NCI-H2029 treated with DMSO at 0.1 percent for 48 hours (cell line): ENCODE data around the gene DDR1.

Experiments
- DNase-seq: peaks from one replicate; lab custom pipeline; 2025; lab: John Stamatoyannopoulos, UW

DDR1 gene

DNA sequence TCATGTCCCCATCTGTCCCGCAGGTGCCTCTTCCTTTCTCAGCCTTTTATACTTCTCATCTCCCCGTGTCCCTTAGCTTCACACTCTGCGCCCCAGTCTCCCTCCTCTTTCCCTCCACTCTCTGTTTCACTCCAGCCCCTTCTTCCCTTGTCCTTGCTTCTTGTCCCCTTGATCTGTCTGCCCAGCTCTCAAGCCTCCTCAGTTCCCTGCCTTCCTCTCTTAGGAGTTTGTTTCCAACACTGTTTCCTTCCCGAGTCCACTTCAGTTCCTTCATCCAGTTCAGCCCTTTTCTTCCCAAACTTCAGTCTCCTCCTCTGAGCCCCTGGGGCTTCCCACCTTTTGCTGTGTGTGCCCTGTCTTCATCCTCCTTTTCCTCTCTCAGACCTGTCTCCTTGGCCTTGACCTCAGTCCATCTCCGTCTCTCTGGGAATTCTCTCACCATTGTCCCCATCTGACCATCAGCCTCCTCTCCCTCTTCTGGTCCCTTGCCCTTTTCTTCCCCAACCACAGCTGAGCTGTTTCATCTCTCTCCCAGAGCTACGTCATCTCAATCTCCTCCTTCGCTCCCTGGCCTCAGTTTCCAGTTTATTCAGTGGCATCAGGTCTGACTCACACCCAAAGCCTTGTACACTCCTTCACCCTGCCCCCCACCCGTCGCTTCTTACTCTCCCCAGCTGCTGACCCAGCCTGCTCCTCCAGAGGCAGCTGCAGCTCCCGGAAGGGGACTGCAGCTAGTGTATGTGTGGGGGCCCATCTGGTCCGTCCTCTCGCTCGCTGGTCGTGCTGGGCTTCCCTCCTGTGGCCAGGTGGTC lies 2.7 kb upstream of the DDR1 start:
- no peak for DNase-seq

DNA sequence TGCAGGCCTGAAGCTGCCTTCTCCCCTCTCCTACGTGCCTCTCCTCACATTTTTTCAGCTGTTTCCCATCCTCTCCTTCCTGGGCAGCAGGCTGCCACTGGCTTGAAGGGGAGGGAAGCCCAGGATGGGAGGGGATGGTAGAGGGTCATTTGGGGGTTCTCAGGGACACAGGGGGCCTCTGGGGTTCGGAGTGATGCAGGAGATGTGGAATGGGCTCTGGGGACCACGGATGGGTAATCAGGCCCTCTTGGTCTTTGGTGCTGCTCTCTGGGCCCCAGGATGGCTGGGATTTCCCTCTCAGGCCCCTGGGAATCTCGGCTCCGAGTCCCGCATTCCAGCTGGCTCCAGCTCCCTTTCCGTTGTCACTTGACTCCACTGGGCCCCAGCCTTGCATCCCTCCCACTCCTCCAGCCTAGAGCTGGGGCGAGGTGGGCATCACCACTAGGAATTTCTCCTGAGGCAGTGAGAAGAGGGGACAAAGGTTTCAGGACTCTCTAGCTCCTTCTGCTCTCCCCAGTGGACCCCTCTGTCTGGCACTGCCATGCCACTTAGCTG lies 2.0 kb upstream of the DDR1 start:
- no peak for DNase-seq

DNA sequence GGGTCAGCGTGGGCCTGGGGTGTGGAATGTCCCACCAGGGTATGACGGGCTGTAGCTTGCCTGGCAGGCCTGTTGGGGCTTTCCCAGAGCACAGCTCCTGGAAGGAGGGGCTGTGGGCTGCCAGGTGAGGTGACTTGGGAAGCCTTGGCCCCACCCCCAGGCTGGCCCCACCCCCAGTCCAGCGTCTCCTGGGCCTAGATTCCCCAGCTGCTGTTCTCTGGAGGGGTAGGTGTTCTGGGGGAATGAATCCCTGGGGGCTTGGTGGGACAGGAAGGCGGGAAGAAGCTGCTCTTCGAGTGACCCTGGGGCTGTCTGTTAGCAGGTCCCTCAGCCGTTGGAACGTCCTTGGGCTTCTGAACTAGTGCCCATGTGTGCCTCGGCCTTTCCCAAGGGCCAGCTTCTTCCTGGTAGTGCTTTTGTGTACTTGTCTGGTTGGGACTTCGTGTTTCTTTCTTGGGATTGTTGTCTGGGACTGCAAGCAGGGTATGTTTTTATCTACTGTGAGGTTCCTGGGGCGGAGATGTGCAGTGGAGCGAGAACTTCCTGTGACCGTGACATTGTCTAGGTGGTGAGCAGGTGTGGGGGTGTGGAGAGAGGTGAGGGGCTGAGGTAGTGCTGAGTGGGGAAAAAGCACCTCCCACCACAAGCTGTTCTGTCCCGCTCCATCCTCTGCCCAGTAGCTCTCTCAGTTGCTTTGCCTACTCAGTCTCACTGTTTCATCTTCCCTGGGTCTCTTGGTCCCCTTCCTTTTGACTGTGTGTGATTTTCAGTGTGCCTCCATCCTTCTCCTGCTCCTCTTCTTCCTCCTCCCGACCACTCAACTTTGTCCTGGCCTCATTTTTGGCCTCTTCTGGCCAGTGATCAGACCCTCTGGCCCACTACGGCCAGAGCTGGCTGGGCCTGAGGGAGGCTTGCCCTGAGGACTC lies 1.3 kb upstream of the DDR1 start:
- peak; percentile 51 for DNase-seq

DNA sequence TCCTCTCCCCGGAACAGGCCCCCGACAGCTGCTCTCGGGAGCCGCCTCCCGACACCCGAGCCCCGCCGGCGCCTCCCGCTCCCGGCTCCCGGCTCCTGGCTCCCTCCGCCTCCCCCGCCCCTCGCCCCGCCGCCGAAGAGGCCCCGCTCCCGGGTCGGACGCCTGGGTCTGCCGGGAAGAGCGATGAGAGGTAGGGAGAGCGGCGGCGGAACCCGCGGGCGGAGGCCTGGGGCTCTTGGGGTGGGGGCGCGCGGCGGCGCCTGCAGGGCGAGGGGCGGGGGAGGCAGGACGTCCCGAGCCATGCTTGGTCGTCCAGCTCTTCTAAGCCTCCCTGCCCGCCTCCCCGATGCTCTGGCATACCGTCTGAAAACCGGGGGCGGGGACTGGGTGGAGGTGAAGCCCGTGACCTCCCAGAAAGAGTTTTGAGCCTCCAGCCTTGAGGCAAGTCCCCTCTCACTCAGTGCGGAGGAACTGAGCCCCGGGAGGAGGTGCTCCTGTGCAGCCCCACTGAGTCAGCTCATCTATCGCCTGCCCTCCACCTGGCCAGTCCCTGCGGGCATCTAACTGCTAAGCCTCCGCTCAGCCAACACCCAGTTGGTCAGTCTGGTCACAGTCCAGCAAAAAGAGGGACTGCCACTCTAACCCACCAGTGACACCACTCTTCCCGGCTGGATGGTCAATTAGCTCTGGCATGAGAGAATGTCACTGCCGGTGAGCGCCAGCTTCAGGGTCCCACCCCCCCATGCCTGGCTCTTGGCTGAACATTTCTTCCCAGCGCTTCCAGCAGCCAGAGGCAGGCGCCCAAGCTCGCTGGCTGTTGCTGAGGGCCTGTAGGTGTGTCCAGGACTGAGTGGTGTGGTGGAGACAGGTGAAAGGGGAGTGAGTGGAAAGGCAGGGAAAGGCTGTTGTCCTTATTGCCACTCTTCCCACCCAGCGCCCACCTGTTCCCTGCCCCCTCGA lies 482 bp downstream of the DDR1 start:
- DNase-seq = peak; percentile 34

DNA sequence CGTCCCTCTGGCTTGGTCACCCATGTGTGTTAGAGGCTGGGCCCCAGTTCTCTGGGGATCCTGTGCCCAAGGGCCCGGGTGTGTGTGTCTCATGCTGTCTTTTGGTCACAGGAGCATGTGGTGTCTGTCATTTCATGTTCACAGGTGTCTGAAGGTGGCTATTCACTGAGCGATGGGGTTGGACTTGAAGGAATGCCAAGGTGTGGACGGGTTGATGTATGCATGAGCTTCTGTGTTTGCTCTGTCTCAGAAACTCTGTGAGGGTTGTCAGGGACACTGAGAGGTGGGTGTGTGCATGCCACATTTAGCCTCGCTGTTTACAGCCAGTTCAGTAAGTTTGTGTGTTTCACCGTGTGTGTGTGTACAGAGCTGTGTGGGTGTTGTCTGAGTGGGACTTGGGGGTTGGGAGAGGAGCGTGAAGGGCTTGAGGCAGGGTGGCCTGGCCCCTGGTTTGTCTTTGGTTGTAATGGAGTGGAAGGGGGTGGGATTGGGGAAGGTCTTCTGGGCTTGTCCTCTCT lies 1.2 kb downstream of the DDR1 start:
- peak; percentile 61 for DNase-seq

DNA sequence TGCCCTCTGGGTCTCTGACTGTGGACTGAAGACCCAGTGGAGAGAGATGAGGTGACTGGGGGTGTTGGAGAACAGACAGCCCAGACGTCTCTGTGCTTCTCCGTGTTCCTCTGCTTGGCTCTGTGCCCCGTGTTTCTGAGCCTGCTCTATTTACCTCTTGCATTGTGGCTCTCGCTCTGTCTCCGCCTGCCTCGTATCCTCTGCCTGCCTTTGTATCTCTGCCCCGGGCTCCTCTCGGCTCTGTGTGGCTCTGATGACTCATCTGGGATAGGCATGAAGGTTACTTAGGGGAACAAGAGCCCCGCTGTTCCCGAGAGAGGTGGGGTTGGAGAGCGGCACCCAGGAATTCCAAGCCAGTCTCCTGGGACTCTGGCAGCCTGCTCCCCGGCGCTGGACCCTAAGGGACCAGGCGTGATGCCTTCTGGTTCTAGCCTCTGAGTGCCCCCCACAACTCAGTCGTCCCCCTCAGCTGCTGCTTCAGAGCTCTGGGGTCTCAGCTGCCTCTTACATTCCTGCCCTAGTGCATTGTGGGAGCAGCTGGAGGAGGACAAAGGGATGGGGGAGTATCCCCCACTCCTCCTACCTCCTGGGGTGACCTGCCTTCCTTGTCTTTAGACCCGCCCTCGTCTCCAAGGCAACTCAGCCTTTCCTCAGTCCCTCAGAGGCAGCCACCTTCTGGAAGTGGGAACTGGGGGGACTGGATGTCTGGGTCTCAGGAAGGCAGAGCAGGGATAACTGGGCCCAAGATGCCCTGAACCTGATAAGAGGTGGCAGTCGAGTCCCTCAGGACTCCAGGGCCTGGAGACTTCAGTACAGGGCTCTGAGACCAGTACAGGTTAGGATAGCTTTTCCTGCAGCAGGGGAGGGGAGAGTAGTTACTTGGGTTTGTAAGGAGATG lies 1.9 kb downstream of the DDR1 start:
- peak; percentile 48 for DNase-seq

DNA sequence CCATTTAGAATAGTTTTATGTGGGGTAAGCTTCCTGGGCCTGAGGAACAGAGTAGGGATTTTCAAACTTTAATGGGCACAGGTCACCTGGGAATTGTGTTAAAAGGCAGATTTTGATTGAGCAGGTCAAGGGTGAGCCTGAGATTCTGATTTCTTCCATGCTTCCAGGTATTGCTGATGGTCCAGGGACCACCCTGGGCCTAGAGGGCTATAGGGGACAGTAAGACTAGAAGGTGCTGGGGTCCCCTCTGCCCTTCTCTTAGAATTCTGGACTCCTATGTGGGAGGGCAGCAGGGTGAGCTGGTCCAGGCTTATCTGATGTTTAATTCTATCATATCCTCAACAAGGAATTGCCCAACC lies 2.6 kb downstream of the DDR1 start:
- no peak for DNase-seq

DNA sequence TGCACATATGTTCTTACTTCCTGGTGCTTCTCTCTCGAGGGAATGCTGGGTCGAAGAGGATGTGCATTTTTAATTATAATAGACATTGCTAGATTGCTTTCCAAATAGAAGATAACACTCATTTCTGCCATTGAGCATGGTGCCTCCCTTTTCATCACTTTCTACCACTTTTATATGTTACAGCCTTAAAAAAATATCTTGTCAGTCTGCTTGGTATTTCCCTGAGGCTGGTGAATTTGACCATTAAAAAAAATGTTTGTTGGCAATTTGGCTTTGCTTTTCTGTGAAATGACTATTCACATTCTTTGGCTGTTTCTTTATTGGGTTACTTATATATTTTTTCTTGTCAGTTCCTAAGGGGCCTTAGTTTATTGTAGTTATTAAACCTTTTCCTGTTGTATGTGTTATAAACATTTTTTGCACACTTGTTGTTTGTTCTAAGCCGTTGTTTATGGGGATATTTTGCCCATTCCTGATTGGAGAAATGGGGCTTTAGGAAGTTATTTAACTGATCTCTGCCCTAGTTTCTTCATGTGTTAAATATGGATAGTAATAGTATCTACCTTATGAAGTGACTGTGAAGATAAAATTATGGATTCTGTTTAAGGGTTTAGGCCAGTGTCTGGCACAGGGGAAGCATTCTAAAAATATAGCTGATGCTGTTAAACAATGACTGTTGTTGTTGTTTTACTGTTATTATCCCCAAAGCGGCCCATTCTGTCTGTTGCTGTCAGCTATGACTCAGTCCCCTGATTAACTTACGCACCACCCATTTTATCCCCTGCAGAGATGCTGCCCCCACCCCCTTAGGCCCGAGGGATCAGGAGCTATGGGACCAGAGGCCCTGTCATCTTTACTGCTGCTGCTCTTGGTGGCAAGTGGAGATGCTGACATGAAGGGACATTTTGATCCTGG lies 3.8 kb downstream of the DDR1 start:
- DNase-seq = no peak

DNA sequence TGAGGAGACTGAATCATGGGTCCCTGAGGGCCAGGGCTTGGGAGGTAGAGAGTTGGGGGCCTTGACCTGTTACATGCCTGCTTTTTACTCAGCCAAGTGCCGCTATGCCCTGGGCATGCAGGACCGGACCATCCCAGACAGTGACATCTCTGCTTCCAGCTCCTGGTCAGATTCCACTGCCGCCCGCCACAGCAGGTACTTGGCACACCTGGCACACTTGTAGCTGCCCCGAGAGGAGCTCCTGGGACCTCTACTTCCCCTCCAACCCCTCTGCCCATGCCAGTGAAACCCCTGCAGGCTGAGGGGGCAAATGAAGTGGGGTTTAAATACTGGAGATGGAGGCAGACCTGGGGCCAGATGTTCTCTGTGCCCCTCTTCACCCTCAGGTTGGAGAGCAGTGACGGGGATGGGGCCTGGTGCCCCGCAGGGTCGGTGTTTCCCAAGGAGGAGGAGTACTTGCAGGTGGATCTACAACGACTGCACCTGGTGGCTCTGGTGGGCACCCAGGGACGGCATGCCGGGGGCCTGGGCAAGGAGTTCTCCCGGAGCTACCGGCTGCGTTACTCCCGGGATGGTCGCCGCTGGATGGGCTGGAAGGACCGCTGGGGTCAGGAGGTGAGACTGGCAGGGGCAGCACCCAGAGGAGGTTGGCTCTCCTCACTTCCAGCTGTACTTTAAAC lies 4.6 kb downstream of the DDR1 start:
- DNase-seq = no peak

DNA sequence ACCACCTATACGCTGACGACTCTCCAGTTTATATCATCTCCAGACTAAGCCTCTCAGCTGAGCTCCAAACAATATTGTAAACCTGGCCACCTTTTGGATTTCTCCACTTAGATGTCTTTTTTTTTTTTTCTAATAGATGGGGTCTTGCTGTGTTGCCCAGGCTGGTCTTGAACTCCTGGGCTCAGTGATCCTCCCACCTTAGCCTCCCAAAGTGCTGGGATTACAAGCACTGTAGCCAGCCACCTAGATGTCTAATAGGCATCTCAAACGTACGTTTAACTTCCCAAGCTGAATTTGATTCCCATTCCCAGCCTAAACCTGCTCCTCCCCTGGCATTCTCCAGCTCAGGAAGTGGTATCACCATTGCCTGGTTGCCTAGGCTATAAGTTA lies 5.2 kb downstream of the DDR1 start:
- no peak for DNase-seq

DNA sequence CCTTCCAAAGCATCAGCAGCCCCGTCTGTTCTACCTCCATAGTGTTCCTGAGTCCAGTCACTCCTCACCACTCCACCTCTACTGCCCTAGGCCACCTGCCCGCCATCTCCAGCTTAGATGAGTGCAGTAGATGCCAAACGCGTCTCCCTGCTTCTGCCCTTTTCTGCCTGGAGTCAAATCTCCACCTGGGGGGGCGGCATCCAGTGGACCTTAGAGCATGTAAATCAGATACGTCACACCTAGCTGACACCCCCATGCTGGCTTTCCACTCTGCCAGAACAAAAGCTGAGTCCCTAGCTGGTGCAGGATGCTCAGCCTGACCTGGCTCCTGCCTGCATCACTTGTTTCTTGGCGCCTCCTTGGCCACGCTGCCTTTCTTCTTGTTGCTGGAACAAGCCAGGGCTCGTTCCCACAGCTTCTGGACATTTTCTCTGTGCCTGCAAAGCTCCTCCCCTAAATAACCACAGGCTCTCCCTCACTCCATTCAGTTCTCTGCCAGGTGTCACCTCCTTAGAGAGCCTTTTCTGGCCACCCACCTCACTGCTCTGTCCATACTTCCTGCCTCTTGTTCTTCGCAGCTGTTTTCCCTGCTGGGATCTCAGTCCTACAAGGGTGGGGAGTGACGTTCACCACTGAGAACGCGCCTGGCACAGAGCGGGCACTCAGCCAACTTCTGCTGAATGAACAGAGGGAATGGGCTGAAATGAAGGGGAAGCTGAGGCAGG lies 5.8 kb downstream of the DDR1 start:
- peak; percentile 44 for DNase-seq

DNA sequence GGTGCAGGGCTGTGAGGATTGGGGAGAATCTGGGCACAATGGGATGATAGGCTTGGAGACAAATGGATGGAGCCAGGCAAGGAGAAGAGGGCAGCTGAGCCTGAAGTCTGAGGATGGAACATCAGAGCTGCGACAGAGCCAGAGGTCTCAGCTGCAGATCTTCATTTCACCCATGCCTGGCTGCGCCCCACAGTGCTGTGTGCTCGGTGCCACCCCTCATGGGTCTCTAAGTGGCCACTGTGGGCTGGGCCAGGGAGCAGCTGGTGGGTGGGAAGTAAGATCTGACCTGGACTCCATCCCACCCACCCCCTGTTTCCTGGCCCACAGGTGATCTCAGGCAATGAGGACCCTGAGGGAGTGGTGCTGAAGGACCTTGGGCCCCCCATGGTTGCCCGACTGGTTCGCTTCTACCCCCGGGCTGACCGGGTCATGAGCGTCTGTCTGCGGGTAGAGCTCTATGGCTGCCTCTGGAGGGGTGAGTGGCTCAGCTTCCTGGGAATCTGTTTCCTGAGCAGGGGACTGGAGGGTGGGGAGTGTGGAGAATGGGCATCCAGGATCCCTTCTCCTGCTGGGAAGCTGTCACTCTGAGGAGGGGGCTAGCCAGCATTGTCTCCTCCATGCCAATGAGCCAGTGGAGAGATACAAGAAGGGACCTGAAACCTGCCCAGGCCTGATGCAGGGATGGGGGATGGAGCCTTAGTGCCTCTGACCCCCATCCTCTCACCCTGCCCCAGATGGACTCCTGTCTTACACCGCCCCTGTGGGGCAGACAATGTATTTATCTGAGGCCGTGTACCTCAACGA lies 6.5 kb downstream of the DDR1 start:
- DNase-seq = no peak

DNA sequence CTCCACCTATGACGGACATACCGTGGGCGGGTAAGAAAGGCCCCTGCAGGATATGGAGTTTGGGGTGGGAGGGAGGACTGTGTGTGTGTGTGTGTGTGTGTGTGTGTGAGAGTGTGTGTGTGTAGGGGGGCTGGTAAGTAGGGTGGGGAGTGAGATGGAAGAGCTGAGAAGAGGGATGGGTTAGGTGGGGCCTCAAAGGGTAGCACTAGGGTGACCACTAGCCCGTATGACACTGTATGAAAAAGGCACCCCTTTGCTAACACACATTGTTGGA lies 7.1 kb downstream of the DDR1 start:
- no peak for DNase-seq

DNA sequence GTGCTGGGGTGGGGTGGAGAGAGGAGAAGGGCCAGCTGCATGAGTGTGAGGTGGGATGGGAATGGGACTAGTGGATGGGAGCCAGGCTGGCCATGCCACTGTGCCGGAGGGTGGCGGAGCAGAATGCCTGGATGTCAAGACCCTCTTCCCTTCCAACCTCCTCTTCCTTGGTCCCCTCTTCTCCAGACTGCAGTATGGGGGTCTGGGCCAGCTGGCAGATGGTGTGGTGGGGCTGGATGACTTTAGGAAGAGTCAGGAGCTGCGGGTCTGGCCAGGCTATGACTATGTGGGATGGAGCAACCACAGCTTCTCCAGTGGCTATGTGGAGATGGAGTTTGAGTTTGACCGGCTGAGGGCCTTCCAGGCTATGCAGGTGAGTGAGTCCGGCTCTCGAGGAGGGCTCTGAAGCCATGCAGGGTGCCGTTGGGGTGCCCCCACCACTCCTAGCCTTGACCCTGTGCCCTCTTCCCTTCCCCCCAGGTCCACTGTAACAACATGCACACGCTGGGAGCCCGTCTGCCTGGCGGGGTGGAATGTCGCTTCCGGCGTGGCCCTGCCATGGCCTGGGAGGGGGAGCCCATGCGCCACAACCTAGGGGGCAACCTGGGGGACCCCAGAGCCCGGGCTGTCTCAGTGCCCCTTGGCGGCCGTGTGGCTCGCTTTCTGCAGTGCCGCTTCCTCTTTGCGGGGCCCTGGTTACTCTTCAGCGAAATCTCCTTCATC lies 7.7 kb downstream of the DDR1 start:
- no peak for DNase-seq

DNA sequence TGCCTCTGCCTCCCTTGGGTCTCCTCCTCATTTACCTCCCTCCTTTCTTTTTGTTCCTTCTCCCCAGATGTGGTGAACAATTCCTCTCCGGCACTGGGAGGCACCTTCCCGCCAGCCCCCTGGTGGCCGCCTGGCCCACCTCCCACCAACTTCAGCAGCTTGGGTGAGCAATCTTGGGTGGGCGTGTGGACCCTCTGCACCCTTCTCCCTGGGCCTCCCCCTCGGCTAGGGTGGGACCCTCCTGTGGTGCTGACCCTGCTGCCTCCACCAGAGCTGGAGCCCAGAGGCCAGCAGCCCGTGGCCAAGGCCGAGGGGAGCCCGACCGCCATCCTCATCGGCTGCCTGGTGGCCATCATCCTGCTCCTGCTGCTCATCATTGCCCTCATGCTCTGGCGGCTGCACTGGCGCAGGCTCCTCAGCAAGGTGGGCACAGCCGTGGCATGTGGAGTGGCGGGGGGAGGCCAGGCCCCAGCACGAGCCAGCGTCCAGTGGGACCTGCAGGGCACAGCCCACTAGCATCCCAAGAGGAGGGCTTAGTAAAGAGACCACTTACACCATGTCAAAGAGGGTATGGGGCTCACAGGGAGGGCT lies 8.8 kb downstream of the DDR1 start:
- DNase-seq = no peak

DNA sequence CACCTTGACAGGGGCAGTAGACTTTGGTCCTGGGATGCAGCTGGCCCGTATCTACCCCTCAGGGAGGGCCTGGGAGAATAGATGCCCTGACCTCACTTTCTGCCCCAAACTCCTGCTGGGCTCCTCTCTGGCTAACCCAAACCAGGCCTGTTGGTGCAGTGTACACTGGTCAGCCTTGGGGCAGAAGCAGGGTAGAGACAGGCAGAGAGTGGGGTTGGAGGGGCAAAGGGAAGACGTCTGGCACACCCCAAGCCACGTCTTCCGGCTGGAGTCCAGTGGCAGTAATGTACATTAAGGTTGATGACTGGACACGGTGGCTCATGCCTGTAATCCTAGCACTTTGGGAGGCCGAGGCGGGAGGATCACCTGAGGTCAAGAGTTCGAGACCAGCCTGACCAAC lies 9.3 kb downstream of the DDR1 start:
- DNase-seq = no peak

DNA sequence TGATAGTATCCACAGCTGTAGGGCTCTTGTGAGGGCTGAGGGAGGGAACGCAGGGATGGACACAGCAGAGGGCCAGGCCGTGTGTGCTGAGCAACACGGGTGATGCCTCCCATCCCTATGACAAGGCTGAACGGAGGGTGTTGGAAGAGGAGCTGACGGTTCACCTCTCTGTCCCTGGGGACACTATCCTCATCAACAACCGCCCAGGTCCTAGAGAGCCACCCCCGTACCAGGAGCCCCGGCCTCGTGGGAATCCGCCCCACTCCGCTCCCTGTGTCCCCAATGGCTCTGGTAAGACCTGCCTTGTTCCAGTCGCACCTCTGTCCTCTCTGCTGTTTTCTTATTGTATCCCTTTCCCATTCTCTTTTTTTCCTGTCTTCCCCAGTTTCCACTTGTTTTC lies 10.1 kb downstream of the DDR1 start:
- no peak for DNase-seq
